ENCODE data around the gene SLIT2.
A peak's percentile ranks its signal among the peaks of the same experiment; 100 is the strongest.

Gene SLIT2

GRCh38 chr4:20253735-20254409, 2.2 kb downstream of the SLIT2 start:
- peaks cover 17% of the 10 kb centered on the region for H3K4me1 ChIP-seq (ENCODE audit: insufficient read depth, low read length)
- no peak overlapping the region for H3K9ac ChIP-seq (ENCODE audit: low read depth, low read length)
- H3K9me3 ChIP-seq (ENCODE audit: insufficient read depth, low read depth, low read length), result no peaks in the 10 kb centered on the region
- H3K36me3 ChIP-seq (ENCODE audit: insufficient read depth, low read depth, low read length), result no peaks in the 10 kb centered on the region
- peaks cover 82% of the 10 kb centered on the region for H3K27me3 ChIP-seq (ENCODE audit: insufficient read depth, low read length)
- H3K4me3 ChIP-seq (ENCODE audit: low read length), result peak overlapping the region; percentile 77
- H3K27ac ChIP-seq (ENCODE audit: low read length), result no peak overlapping the region

GRCh38 chr4:20254511-20255250, 3.0 kb downstream of the SLIT2 start:
- Histone ChIP-seq H3K27me3 (ENCODE audit: insufficient read depth, low read length) (peaks cover 81% of the 10 kb centered on the region), H3K36me3 (ENCODE audit: insufficient read depth, low read depth, low read length) (no peaks in the 10 kb centered on the region), H3K4me3 (ENCODE audit: low read length) (peak overlapping the region; percentile 77), H3K9ac (ENCODE audit: low read depth, low read length) (peak overlapping the region; percentile 41; the same call in 1 of the 2 replicates), H3K4me1 (ENCODE audit: insufficient read depth, low read length) (peaks cover 17% of the 10 kb centered on the region), H3K9me3 (ENCODE audit: insufficient read depth, low read depth, low read length) (no peaks in the 10 kb centered on the region), H3K27ac (ENCODE audit: low read length) (no peak overlapping the region)

GRCh38 chr4:20255251-20255586, 3.5 kb downstream of the SLIT2 start:
- no peaks in the 10 kb centered on the region for H3K9me3 ChIP-seq (ENCODE audit: insufficient read depth, low read depth, low read length)
- peaks cover 17% of the 10 kb centered on the region for H3K4me1 ChIP-seq (ENCODE audit: insufficient read depth, low read length)
- no peaks in the 10 kb centered on the region for H3K36me3 ChIP-seq (ENCODE audit: insufficient read depth, low read depth, low read length)
- H3K27me3 ChIP-seq (ENCODE audit: insufficient read depth, low read length), result peaks cover 76% of the 10 kb centered on the region
- H3K4me3 ChIP-seq (ENCODE audit: low read length), result peak overlapping the region; percentile 77
- H3K27ac ChIP-seq (ENCODE audit: low read length), result no peak overlapping the region
- H3K9ac ChIP-seq (ENCODE audit: low read depth, low read length), result peak overlapping the region; percentile 41; the same call in 1 of the 2 replicates

- Histone ChIP-seq H3K27ac (ENCODE audit: low read length) (no peak overlapping the region), H3K4me3 (ENCODE audit: low read length) (peak overlapping the region; percentile 77), H3K4me1 (ENCODE audit: insufficient read depth, low read length) (peaks cover 17% of the 10 kb centered on the region), H3K36me3 (ENCODE audit: insufficient read depth, low read depth, low read length) (no peaks in the 10 kb centered on the region), H3K9ac (ENCODE audit: low read depth, low read length) (no peak overlapping the region), H3K9me3 (ENCODE audit: insufficient read depth, low read depth, low read length) (no peaks in the 10 kb centered on the region), H3K27me3 (ENCODE audit: insufficient read depth, low read length) (peaks cover 70% of the 10 kb centered on the region)
Measured at GRCh38 chr4:20255823-20256222, 4.1 kb downstream of the SLIT2 start.

- Histone ChIP-seq H3K9me3 (ENCODE audit: insufficient read depth, low read depth, low read length) (no peaks in the 10 kb centered on the region), H3K4me1 (ENCODE audit: insufficient read depth, low read length) (peaks cover 17% of the 10 kb centered on the region), H3K27ac (ENCODE audit: low read length) (no peak overlapping the region), H3K9ac (ENCODE audit: low read depth, low read length) (no peak overlapping the region), H3K36me3 (ENCODE audit: insufficient read depth, low read depth, low read length) (no peaks in the 10 kb centered on the region), H3K27me3 (ENCODE audit: insufficient read depth, low read length) (peaks cover 64% of the 10 kb centered on the region), H3K4me3 (ENCODE audit: low read length) (peak overlapping the region; percentile 77; the same call in 1 of the 2 replicates)
Measured at GRCh38 chr4:20256381-20256881, 4.7 kb downstream of the SLIT2 start.

GRCh38 chr4:20259707-20260106, 8.0 kb downstream of the SLIT2 start:
- H3K9ac ChIP-seq (ENCODE audit: low read depth, low read length), result no peak overlapping the region
- H3K27ac ChIP-seq (ENCODE audit: low read length), result no peak overlapping the region
- H3K27me3 ChIP-seq (ENCODE audit: insufficient read depth, low read length), result peaks cover 34% of the 10 kb centered on the region
- H3K4me3 ChIP-seq (ENCODE audit: low read length), result no peak overlapping the region
- H3K36me3 ChIP-seq (ENCODE audit: insufficient read depth, low read depth, low read length), result no peaks in the 10 kb centered on the region
- H3K9me3 ChIP-seq (ENCODE audit: insufficient read depth, low read depth, low read length), result no peaks in the 10 kb centered on the region
- peaks cover 17% of the 10 kb centered on the region for H3K4me1 ChIP-seq (ENCODE audit: insufficient read depth, low read length)

GRCh38 chr4:20260821-20261220, 9.1 kb downstream of the SLIT2 start:
- no peaks in the 10 kb centered on the region for H3K36me3 ChIP-seq (ENCODE audit: insufficient read depth, low read depth, low read length)
- no peak overlapping the region for H3K4me3 ChIP-seq (ENCODE audit: low read length)
- peaks cover 23% of the 10 kb centered on the region for H3K27me3 ChIP-seq (ENCODE audit: insufficient read depth, low read length)
- no peak overlapping the region for H3K27ac ChIP-seq (ENCODE audit: low read length)
- H3K4me1 ChIP-seq (ENCODE audit: insufficient read depth, low read length), result peaks cover 11% of the 10 kb centered on the region
- H3K9me3 ChIP-seq (ENCODE audit: insufficient read depth, low read depth, low read length), result no peaks in the 10 kb centered on the region
- H3K9ac ChIP-seq (ENCODE audit: low read depth, low read length), result no peak overlapping the region

GRCh38 chr4:20262221-20262620, 10.5 kb downstream of the SLIT2 start:
- Histone ChIP-seq H3K9me3 (ENCODE audit: insufficient read depth, low read depth, low read length) (no peaks in the 10 kb centered on the region), H3K4me1 (ENCODE audit: insufficient read depth, low read length) (peaks cover 7% of the 10 kb centered on the region), H3K4me3 (ENCODE audit: low read length) (no peak overlapping the region), H3K27ac (ENCODE audit: low read length) (no peak overlapping the region), H3K27me3 (ENCODE audit: insufficient read depth, low read length) (peaks cover 9% of the 10 kb centered on the region), H3K36me3 (ENCODE audit: insufficient read depth, low read depth, low read length) (no peaks in the 10 kb centered on the region), H3K9ac (ENCODE audit: low read depth, low read length) (no peak overlapping the region)

GRCh38 chr4:20264688-20265087, 13.0 kb downstream of the SLIT2 start:
- no peak overlapping the region for H3K9ac ChIP-seq (ENCODE audit: low read depth, low read length)
- H3K27ac ChIP-seq (ENCODE audit: low read length), result no peak overlapping the region
- H3K9me3 ChIP-seq (ENCODE audit: insufficient read depth, low read depth, low read length), result no peaks in the 10 kb centered on the region
- H3K36me3 ChIP-seq (ENCODE audit: insufficient read depth, low read depth, low read length), result no peaks in the 10 kb centered on the region
- H3K4me1 ChIP-seq (ENCODE audit: insufficient read depth, low read length), result no peaks in the 10 kb centered on the region; the same call in 1 of the 2 replicates
- H3K27me3 ChIP-seq (ENCODE audit: insufficient read depth, low read length), result no peaks in the 10 kb centered on the region
- no peak overlapping the region for H3K4me3 ChIP-seq (ENCODE audit: low read length)

GRCh38 chr4:20265726-20266125, 14.0 kb downstream of the SLIT2 start:
- Histone ChIP-seq H3K9ac (ENCODE audit: low read depth, low read length) (no peak overlapping the region), H3K27me3 (ENCODE audit: insufficient read depth, low read length) (no peaks in the 10 kb centered on the region), H3K36me3 (ENCODE audit: insufficient read depth, low read depth, low read length) (no peaks in the 10 kb centered on the region), H3K4me3 (ENCODE audit: low read length) (no peak overlapping the region), H3K9me3 (ENCODE audit: insufficient read depth, low read depth, low read length) (no peaks in the 10 kb centered on the region), H3K4me1 (ENCODE audit: insufficient read depth, low read length) (no peaks in the 10 kb centered on the region; the same call in 1 of the 2 replicates), H3K27ac (ENCODE audit: low read length) (no peak overlapping the region)

GRCh38 chr4:20266215-20267082, 14.7 kb downstream of the SLIT2 start:
- no peak overlapping the region for H3K4me3 ChIP-seq (ENCODE audit: low read length)
- H3K9ac ChIP-seq (ENCODE audit: low read depth, low read length), result no peak overlapping the region
- no peaks in the 10 kb centered on the region for H3K27me3 ChIP-seq (ENCODE audit: insufficient read depth, low read length)
- no peaks in the 10 kb centered on the region; the same call in 1 of the 2 replicates for H3K4me1 ChIP-seq (ENCODE audit: insufficient read depth, low read length)
- no peak overlapping the region for H3K27ac ChIP-seq (ENCODE audit: low read length)
- H3K36me3 ChIP-seq (ENCODE audit: insufficient read depth, low read depth, low read length), result no peaks in the 10 kb centered on the region
- H3K9me3 ChIP-seq (ENCODE audit: insufficient read depth, low read depth, low read length), result no peaks in the 10 kb centered on the region

All from iPS-20b (cell line).